HTERT RPE-1 (cell line): Measurements from ENCODE around the gene CHIT1.

Experiments
- in situ Hi-C: fragments of 300-500 bp; cut with MboI; formaldehyde crosslinking; loops from 4 replicates; pipeline ENCODE4 v1.14.3; 2020; ENCODE audit warnings: low sequenced_read_pairs

Gene CHIT1

DNA sequence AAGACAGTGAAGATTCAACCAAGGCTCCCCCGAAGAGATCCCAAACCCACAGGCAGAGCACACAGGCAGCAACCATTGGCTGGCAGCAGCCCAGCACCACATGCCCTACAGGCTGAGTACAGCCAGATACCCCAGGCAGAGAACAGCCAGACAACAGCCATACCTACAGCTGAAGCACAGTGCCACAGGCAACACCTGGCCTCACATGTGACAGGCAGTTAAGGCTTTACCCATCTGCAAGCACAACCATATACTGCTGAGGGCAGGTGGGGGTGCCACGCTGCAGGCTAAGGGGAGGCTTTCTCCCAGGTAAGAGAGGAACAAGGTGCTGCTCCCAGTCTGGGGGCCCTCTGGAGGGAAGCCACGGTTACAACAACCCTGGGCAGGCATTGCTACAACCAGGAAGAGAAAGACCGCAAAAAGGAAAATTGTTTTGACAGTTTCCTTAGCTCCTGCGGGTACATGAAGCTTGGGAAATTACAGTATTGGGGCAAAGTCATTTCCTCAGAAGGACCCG lies 12.3 kb downstream of the CHIT1 start:
- in situ Hi-C loops = no loop called here

DNA sequence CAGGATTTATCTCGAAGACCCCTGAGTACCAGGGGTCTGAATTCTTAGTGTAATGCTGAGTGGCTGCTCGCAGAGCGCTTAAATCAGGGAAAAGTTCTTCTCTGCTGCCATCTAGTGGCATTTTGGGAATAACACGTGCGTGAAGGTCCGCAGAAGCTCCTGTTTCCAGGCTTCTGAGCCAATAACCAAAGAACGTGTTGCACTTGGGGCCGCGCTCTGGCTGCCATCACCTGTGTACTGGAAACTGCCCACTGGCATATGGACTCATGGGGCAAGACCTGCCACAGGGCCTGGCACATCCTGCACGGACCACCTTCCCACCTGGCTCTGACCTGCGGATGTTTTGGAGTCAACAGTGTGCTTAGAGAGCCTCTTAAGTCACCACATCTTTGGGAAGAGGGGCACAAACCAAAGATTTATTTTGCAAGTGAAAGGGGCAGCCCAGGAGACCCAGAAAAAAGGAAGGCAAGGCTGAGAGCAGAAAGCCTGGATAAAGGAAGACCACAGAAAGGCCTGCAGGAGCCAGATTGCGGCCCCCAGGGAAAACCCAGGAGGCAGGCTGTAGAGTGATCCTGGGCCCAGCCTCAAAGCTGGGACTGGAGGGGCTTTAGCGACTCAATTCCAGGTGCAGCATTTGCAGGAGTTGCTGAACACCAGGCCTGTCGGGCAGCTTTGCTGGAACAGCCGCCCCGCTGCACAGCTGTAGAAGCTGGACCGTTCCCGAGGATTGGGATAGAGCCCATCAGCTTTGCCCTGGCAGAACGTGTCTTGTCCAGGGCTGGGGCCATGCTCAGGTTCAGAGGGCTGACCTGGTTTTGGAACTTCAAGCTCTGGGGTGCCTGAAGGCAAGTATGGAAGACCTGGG lies 13.0 kb downstream of the CHIT1 start:
- in situ Hi-C loops = no loop called here

DNA sequence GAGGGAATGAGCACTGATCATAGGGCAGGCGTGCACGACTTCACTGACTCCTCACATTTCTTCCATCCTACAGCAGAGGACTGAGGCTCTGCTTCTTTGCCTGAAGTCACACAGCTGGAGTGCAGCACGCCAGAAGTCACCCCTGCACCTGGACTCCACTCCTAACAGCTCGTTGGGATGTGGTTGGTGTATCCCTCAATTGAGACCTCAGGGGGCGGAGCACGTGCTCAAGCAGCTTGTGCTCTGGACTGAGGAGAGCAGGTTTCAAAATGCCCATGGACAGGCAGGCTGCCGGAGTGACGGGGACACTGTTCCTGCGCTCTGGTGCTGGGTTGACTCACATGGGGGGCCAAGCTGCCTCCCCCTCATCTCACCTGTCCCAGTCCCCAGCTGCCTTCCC lies 13.9 kb downstream of the CHIT1 start:
- in situ Hi-C loops = no loop called here

DNA sequence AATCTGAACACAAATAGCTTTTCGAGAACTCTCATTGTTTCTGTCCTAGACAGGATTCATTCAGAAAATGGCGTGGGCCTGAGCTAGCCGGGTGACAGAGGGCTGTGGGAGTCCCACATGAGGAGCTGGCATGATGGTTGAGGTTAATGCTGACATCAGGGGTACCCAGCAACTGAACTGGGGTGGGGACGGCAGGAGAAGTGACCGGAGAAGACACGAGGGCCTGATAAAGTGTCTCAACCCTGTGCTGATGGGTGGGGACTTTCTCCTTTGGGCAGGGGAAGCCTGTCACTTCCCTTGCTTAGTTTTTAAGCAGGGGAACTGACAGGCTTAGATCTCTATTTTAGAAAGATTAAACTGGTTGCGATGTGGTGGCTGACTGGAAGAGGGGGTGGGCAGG lies 14.6 kb downstream of the CHIT1 start:
- in situ Hi-C loops = no loop called here

DNA sequence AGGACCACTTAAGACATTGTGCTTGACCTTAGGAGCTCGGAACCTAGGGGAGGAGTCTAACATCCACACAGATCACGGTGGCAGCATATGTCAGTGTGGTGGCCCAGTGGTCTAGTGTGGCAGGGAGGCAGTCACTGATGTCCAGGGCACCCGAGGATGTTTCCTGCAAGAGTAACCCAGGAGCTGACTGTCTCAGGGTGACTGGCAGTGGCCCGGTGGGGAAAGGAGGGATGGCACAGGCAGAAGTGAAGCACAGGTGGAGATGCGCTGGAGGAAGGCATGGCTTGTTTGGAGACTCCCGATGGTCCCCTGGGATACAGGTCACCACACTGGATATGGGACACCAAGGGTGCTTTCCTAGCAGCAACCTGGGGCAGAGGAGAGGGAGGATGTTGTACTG lies 16.3 kb downstream of the CHIT1 start:
- in situ Hi-C loops = no loop called here

DNA sequence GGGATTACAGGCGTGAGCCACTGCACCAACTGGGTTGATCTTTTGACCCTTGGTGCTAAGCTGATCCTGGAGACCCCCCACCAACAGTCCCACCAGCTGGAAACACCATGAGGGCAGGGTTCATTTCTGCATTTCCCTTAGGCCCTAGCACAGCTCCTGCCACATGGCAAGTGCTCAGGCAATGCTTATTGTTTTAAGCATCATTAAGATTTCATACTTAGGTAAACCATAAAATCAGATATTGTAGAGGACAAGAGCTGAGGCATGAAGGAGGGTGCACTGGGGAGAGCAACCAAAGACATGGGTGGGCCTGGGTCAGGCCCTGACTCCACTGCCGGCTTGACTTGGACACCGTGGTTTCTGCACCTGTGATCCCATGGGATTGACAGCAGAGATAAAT lies 17.7 kb downstream of the CHIT1 start:
- in situ Hi-C loops = no loop called here

DNA sequence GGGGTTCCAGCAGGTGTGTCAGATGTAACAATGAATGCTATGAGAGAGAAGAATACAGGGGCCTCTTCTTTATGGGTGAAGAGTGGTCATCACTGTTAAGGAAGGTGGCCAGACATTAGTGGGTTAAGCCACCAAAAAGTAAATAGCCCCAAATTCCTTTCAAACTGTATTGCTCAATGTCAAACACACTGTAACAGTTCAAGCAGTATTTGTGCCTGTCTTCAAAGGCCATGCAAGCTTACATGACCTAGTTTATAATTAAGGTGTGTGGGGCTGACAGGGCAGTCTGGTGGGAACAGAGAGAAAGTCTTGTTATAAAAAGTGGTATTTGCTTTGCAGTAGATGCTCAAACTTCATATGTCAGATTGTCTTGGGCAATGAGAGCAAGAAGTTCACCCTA lies 18.5 kb downstream of the CHIT1 start:
- in situ Hi-C loops = no loop called here

DNA sequence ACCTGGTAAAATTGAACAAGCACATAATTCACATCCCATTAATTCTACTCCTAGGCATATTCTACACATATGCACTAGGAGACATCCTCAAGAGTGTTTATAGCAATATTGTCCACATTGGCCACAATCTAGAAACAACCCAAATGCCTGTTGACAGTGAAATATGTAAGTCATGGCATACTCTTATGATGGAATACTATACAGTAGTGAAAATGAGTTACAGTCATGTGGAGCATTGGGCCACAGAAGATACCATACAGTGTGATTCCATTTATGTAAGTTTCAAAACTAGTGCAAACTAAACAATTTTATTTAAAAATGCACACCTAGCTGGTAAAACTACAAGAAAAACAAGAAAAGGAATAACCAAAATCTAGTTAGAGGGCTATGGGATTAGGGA lies 19.1 kb downstream of the CHIT1 start:
- in situ Hi-C loops = no loop called here

DNA sequence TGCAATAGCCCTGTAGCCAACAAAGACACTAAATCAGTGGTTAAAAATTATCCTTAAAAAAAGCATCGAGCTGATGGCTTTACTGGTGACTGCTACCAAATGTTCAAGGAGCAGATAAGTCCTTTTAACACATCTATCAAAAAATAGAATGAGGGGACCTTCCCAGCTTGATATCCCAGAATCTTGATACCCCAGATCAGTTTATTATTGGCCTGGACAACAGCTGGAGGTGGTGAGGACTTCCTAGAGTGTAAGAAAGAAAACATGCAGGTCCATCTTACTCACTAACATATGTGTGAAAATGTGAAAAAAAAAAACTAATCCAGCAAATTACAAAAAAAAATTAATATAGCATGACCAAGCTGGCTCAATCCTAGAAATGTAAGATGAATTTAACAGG lies 21.3 kb downstream of the CHIT1 start:
- in situ Hi-C loops = no loop called here

DNA sequence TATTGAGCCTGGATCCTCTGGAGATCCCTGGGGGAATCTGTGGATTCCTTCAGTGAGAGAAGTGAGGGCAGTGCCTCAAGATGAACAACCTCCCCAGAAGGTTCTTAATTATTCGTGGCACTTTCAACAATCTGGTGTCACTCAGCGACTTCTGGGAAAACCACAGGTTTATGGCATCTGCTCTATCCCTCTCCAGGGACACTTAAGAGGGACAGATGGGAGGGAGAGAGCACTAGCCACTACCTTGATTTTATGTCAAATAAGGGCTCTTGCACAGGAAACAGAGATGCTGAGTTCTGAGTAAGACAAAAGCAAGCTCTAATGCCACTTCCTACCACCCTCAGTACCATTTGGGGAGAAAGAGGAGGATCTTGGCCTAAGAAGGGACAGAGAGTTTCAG lies 21.7 kb downstream of the CHIT1 start:
- in situ Hi-C loops = no loop called here

DNA sequence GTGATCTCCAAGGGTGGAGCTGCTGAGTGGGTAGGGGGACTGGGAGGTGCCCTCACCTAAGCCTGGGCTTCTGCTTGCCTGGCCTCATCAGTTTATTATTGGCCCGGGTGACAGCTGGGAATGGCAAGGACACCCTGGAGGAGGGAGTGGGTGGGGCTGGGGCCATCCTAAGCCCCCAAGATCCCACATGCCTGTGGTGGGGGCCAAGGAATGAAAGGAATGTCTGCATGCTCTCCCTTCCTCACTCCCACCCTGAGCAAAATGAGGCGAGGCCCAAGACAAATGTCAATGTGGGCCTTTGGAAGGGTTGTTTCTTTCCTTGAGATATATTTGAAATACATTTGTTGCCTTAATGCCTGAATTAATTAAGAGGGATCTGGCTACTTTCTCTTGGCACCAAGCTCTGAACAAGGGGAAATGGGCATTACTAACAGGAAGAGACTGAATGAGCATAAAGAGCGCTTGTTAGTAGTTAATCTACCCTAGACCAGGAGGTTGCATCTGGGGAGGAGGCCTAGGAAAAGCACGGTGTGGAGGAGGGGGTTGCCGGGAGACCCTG lies 23.3 kb downstream of the CHIT1 start:
- in situ Hi-C loops = no loop called here

DNA sequence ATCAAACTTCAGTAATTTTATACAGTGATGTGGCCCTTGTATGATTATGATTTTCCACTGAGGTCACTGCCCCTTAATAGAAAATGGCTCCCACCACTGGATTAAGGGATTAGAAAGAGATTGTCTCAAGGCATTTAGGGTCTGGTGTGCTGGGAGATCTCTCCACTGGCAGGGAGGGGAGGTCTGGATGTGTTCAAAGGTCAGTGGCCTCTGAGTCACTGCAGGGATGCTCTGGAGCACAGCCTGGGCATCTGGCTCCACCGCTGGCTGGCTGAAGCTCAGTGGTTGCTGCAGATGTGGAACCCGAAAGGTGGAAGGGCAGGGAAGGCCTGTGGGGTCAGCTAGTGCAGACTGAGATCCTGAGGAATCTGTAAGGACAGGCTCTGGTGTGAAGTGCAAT lies 24.7 kb downstream of the CHIT1 start:
- in situ Hi-C loops = no loop called here

DNA sequence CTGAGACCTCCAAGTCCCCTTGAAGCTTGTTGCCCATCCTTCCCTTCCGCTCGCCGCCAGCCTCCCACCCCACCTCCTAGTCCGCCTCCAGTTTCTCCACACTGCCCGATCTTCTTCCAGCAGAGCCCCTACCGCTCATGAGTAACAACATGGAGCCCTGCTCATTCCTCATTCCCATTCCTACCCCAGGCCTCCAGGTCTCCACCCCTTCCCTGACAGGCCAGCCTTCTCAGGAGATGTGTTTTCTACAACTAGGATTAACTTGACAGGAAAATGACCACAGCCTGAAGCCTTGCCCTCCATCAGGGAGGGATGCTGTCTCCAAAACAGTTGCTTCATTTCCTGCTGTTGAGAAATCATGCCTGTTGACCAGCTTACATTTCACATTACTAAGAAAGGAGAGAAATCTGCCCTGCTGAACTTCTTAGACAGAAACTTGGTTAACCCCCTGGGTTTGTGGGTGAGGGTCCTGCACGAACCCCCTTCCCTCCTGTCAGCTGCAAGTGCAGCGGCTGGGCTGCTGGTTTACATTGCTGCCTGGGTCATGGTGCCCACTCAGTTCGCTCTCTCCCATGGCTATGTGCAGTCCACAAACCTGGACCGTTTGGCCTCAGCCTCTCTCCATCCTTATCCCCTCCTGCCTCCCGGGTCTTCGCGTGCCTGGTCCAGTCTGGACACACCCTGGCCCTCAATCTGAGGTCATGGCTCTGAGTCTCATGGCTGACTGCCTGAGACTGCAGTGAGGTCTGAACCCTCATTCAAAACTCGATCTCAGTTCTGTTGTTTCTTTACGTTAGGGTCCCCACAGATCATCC lies 26.8 kb downstream of the CHIT1 start:
- in situ Hi-C loops = no loop called here

DNA sequence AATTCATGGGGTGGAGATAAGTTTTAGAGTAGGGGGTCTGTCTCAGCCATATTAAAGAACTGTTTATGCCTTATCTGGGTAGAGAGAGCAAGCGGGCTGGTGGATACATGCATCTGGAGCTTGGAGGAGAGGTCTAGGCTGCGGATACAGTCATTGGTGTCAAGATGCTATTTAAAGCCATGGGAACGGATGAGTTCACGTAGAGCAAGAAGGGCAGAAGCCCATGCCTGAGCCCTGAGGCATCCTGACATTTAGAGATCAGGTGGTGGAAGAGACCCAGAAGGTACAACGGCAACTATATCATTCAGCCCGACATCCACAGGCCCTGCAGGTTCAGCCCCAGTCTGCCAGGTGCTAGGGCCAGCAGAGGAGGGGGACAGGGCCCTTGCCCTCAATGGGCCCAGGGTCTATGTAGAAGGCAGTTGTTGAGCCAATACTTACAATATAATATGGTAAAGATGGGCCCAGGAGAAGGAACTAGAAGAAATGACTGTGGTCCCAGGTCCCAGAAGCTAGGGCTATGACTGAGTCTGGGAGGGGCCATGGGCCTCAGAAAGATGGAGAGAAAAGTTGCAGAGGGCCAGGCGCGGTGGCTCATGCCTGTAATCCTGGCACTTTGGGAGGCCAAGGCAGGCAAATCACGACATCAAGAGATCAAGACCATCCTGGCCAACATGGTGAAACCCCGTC lies 27.8 kb downstream of the CHIT1 start:
- in situ Hi-C loops = no loop called here

DNA sequence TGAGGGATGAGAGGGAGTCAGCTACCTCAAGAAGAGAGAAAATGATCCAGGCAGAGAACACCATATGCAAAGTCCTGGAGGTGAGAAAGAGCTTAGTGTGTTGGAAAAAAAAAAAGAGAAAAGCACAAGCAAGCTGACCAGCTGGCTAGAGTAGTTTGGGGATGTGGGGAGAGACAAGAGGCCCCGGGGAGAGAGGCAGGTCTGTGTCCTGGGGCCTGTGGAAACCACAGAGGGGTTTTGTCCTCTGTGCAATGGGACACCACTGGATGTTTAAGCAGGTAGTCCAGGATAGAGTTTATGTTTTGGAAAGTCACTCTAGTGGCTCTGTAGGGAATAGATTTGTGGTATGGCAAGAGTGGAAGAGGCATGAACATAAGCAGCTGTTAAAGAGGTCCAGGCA lies 28.6 kb downstream of the CHIT1 start:
- in situ Hi-C loops = no loop called here

DNA sequence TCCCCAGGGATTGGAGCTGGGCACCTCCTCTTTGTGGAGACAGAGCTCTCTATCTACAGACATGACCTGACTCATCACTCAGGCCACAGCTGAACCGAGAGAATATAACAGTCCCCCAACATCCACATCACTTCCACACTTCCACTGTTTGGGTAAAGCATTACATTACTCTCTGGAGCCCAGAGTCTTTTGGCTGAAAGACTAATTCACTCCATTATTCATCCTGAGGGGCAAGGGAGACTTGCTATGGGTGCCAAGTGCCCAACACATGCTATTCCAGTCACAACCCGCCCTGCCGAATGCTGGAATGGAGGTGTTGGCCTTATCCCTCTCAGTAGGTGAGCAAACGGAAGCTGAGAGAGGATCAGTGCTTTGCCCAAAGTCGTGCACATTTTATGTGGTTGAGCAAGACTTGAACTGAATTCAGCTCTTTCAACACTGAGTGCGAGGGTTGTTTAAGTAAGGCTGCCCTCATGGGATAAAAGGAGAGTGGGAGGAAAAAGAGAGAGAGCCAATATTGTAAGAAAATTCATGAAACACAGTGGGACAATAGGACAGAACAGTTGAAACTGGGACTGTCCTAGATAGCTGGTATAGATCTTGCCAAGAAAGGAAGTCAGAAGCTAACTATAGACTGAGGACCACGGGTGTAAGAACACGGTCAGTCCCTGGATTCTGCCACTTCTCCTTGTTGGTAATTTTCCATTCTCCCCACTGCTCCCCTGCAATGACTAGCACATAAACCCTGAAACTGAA lies 29.5 kb downstream of the CHIT1 start:
- in situ Hi-C loops = no loop called here

DNA sequence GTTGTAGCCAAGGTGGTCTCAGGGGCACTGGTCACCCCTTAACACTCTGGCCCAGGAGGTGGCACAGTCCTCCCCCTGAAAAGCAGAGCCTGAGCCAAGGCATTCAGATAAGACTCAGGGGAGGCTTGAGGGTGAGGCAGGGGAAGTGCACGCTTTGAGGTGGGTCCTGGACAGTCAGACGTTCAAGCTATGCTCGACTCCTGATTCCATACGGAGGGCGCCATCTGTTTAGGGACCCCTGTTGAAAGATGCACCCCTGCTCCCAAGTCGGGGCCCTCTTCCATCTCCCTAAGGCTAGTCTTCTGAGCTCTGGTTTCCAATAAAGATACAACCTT lies 30.0 kb downstream of the CHIT1 start:
- in situ Hi-C loops = no loop called here

DNA sequence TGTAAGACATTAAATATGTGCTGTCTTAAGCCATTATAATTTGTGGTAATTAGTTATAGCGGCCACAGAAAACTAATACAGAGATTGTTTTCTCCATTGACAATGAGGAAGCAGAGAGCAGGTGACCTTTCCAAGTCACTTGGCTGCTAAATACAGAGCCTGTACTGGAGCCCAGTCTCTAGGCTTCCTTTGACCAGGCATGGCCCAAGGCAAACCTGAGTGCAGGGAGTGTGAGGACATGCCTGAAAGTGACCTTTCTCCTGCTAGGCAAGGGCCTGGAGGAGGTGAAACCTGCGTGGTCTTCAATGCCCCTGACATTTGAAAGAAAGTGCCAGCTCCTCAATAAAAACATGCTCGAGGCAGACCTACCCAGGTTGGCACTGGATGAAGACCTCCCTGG lies 30.5 kb downstream of the CHIT1 start:
- in situ Hi-C loops = no loop called here

DNA sequence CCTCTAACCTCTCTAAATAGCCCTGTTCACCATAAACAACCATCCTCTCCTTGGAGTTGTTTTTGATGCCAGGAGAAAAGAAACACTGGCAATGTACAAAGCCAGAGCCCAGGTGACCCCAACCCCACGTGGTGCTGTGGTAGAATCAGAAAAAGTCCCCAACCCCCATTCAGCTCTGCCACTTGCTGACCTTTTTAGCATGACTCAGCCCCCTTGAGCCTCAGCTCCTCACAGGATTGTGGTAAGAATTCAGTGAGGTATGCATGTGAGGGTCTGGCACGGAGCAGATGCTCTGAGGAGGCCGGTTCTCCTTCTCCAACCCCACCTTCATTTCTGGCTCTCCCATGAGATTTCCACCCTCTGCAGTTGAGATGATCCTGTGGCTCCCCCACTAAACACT lies 31.8 kb downstream of the CHIT1 start:
- in situ Hi-C loops = no loop called here

DNA sequence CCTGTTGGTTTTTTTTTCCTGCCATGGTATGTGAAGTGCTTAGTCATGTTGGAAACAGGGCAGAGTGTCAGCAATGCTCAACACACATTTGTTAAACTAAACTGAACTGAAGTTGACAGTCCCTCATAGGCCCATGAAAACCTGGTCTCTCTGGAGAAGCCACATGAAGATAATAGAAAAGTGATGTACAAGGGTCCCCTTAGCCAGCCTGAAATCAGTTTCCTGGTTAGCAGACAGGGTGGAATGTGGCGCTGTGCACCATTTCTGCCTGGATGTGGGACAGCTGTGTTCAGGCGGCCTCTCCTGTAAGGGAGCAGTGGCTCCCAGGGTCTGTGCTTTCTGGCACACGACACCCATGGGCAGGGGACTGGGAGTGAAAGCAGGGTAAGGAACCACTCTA lies 33.1 kb downstream of the CHIT1 start:
- in situ Hi-C loops = no loop called here

DNA sequence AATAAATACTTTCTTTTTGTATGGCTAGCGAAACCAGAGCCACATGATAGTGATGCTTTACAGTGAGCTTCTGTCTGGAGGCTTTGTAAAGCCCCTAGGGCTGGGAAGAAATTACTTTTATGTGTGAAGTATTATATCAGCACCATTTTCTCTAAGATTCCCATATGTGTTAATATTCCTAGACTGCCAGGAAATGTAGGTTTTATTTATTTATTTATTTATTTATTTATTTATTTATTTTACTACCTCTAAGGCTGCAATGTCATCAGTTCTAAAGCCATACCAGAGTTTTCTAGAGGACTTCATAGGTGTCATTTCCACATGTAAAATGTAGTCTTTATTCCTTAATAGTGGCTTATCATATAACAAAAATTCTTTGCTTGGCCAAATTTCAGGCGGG lies 38.5 kb downstream of the CHIT1 start:
- in situ Hi-C loops = no loop called here
